MCF 10A (cell line): ENCODE data around the gene MCFD2. TPM values are rescaled to one million over a fixed set of nuclear protein-coding genes. Genes with fewer than 3 reads are reported as not detected.

Source experiments
- BruUV-seq: library from RNA; stranded (reverse); fragments of 400-500 nt; replicated peaks from 2 replicates; lab custom pipeline; 2021; lab: Mats Ljungman, UMichigan
- CTCF ChIA-PET: fragments of 300-600 bp; sonication (Branson Sonifier 250); formaldehyde crosslinking; extraction: SDS; loops from one replicate; lab custom pipeline; 2021; ENCODE audit warnings: antibody characterized with exemption, inconsistent platforms; lab: Yijun Ruan, JAX
- POLR2A ChIA-PET: fragments of 300-600, 350-650 bp; sonication (Branson Sonifier 250); formaldehyde crosslinking; extraction: SDS; loops from one replicate; lab custom pipeline; 2020; ENCODE audit warnings: antibody characterized with exemption, inconsistent platforms; lab: Yijun Ruan, JAX
- DNase-seq: peaks from one replicate; pipeline ENCODE4 v3.0.0-alpha.2; 2018; ENCODE audit not compliant: unreplicated experiment
- H3K27ac Mint-ChIP-seq: one replicate; pipeline ENCODE4 v1.8.0; 2022; ENCODE audit warnings: mild to moderate bottlenecking, low read depth, mixed read lengths; ENCODE audit not compliant: unreplicated experiment
- H3K27me3 Mint-ChIP-seq: one replicate; pipeline ENCODE4 v1.8.0; 2022; ENCODE audit warnings: mixed read lengths; ENCODE audit not compliant: insufficient read depth, unreplicated experiment
- H3K36me3 Mint-ChIP-seq: one replicate; pipeline ENCODE4 v1.8.0; 2022; ENCODE audit warnings: mild to moderate bottlenecking, moderate library complexity, mixed read lengths; ENCODE audit not compliant: insufficient read depth, unreplicated experiment
- H3K4me1 Mint-ChIP-seq: one replicate; pipeline ENCODE4 v1.8.0; 2022; ENCODE audit warnings: mixed read lengths; ENCODE audit not compliant: insufficient read depth, unreplicated experiment
- H3K4me3 Mint-ChIP-seq: one replicate; pipeline ENCODE4 v1.8.0; 2022; ENCODE audit warnings: mild to moderate bottlenecking, moderate library complexity, mixed read lengths; ENCODE audit not compliant: unreplicated experiment
- H3K9me3 Mint-ChIP-seq: one replicate; pipeline ENCODE4 v1.8.0; 2022; ENCODE audit warnings: mixed read lengths; ENCODE audit not compliant: unreplicated experiment
- CTCF ChIP-seq: fragments of 200-600 bp; IDR thresholded peaks from one replicate; pipeline ENCODE4 v1.8.0; 2022; ENCODE audit warnings: antibody characterized with exemption, mild to moderate bottlenecking; ENCODE audit not compliant: unreplicated experiment
- intact Hi-C: fragments of 100-400 bp; cut with micrococcal nuclease; formaldehyde crosslinking; loops from 2 replicates; pipeline ENCODE4 v1.14.1; 2022
- total RNA-seq: library from RNA; stranded (reverse); gene quantifications from 2 replicates; pipeline ENCODE4 v1.2.3, GENCODE V29; 2022

Gene MCFD2
- total RNA-seq, 1 experiment from 2014 or later: 157 TPM

- CTCF ChIA-PET: interaction anchor here (0.6 to 6.2 kb wide), 10 partner anchors 10 to 1681 kb away, joined by 3 to 50 read pairs (median 4); no protein-coding TSS in a partner anchor
- no peaks in the 10 kb centered on the region for H3K27me3 Mint-ChIP-seq
These were observed 29.2 kb downstream of the MCFD2 start for GRCh38 chr2:46886268-46887027.

GRCh38 chr2:46885376-46885775, 30.2 kb downstream of the MCFD2 start:
- peaks cover 6% of the 10 kb centered on the region for H3K4me1 Mint-ChIP-seq
- H3K27me3 Mint-ChIP-seq: no peaks in the 10 kb centered on the region
- ChIA-PET POLR2A (interaction anchor here (0.7 to 1.7 kb wide), 3 partner anchors 9 to 240 kb away, joined by 3 to 6 read pairs (median 3); no protein-coding TSS in a partner anchor), CTCF (interaction anchor here (0.6 to 6.2 kb wide), 6 partner anchors 8 to 252 kb away, joined by 3 to 50 read pairs (median 6); no protein-coding TSS in a partner anchor)
- no peak for DNase-seq
- no peak overlapping the region for H3K4me3 Mint-ChIP-seq
- BruUV-seq: no TSS peak
- TF ChIP-seq CTCF: no peak
- intact Hi-C loops: no loop called here
- H3K36me3 Mint-ChIP-seq: no peaks in the 10 kb centered on the region
- H3K9me3 Mint-ChIP-seq: no peaks in the 10 kb centered on the region
- no peak overlapping the region for H3K27ac Mint-ChIP-seq

More at GRCh38 chr2:46886268-46887027, 29.2 kb downstream of the MCFD2 start:
- H3K27ac Mint-ChIP-seq: no peak overlapping the region
- no peak for DNase-seq
- BruUV-seq: no TSS peak
- no peaks in the 10 kb centered on the region for H3K36me3 Mint-ChIP-seq
- no peak overlapping the region for H3K4me3 Mint-ChIP-seq
- no peaks in the 10 kb centered on the region for H3K9me3 Mint-ChIP-seq
- POLR2A ChIA-PET: interaction anchor here (0.7 to 1.7 kb wide), 2 partner anchors 8 to 241 kb away, joined by 3 to 6 read pairs; no protein-coding TSS in a partner anchor
- intact Hi-C loops: no loop called here
- no peak for TF ChIP-seq CTCF
- peaks cover 6% of the 10 kb centered on the region for H3K4me1 Mint-ChIP-seq

GRCh38 chr2:46879511-46879910, 36.1 kb downstream of the MCFD2 start:
- no peak for TF ChIP-seq CTCF
- CTCF ChIA-PET: interaction anchor here (1.2 to 1.9 kb wide), 2 partner anchors 9 to 230 kb away, joined by 7 to 8 read pairs; no protein-coding TSS in a partner anchor
- no peaks in the 10 kb centered on the region for H3K36me3 Mint-ChIP-seq
- no peak overlapping the region for H3K27ac Mint-ChIP-seq
- no peak overlapping the region for H3K4me3 Mint-ChIP-seq
- no peaks in the 10 kb centered on the region for H3K9me3 Mint-ChIP-seq
- POLR2A ChIA-PET: interaction anchor here (0.5 kb wide), 1 partner anchor 261 kb away, joined by 3 read pairs; no protein-coding TSS in a partner anchor
- H3K27me3 Mint-ChIP-seq: no peaks in the 10 kb centered on the region
- no peaks in the 10 kb centered on the region for H3K4me1 Mint-ChIP-seq
- no peak for DNase-seq
- BruUV-seq: no TSS peak
- intact Hi-C loops: no loop called here

GRCh38 chr2:46878886-46879285, 36.7 kb downstream of the MCFD2 start:
- no peaks in the 10 kb centered on the region for H3K36me3 Mint-ChIP-seq
- TF ChIP-seq CTCF: no peak
- no peak overlapping the region for H3K27ac Mint-ChIP-seq
- DNase-seq: no peak
- CTCF ChIA-PET: interaction anchor here (0.7 to 0.8 kb wide), 2 partner anchors 155 to 792 kb away, joined by 3 read pairs; no protein-coding TSS in a partner anchor
- H3K27me3 Mint-ChIP-seq: no peaks in the 10 kb centered on the region
- peaks cover under 1% of the 10 kb centered on the region for H3K4me1 Mint-ChIP-seq
- no peaks in the 10 kb centered on the region for H3K9me3 Mint-ChIP-seq
- intact Hi-C loops: no loop called here
- BruUV-seq: no TSS peak
- no peak overlapping the region for H3K4me3 Mint-ChIP-seq
- POLR2A ChIA-PET: no interaction called here
